OCI-LY1 (cell line): ENCODE results near the gene SAMD9L.
"Not testable (repeated sequence)": the region's sequence is repeated elsewhere in the genome, so short reads cannot be mapped to it uniquely, and the experiment has no call there.

Experiments used
- H2AFZ ChIP-seq: fragments of 200-600 bp; sonication (generic), shearing (Covaris generic); 2 replicates; pipeline ENCODE4 v1.6.0; 2014; ENCODE audit warnings: antibody characterized with exemption, mild to moderate bottlenecking, low read length
- H3F3A ChIP-seq: fragments of 200-600 bp; sonication (generic), shearing (Covaris generic); 2 replicates; pipeline ENCODE4 v1.6.0; 2014; ENCODE audit warnings: mild to moderate bottlenecking, antibody characterized with exemption, low read length, moderate library complexity; ENCODE audit not compliant: insufficient read depth
- H3K27ac ChIP-seq: fragments of 200-600 bp; sonication (generic); 2 replicates; pipeline ENCODE4 v1.5.1; 2014; ENCODE audit warnings: low read length, mixed run types, mild to moderate bottlenecking, low read depth; ENCODE audit not compliant: poor library complexity, severe bottlenecking
- H3K27me3 ChIP-seq: fragments of 200-600 bp; sonication (generic); 2 replicates; pipeline ENCODE4 v1.6.0; 2014; ENCODE audit warnings: antibody characterized with exemption, mild to moderate bottlenecking, low read length, moderate library complexity; ENCODE audit not compliant: insufficient read depth
- H3K36me3 ChIP-seq: fragments of 200-600 bp; sonication (generic); 2 replicates; pipeline ENCODE4 v1.6.1; 2014; ENCODE audit warnings: mild to moderate bottlenecking, antibody characterized with exemption, low read length, moderate library complexity, mixed read lengths; ENCODE audit not compliant: insufficient read depth
- H3K4me1 ChIP-seq: fragments of 200-600 bp; sonication (generic); 2 replicates; pipeline ENCODE4 v1.5.1; 2014; ENCODE audit warnings: mild to moderate bottlenecking, low read length, moderate library complexity; ENCODE audit not compliant: insufficient read depth, severe bottlenecking
- H3K4me2 ChIP-seq: fragments of 200-600 bp; sonication (generic), shearing (Covaris generic); 2 replicates; pipeline ENCODE4 v1.6.1; 2014; ENCODE audit warnings: low read length
- H3K4me3 ChIP-seq: fragments of 200-600 bp; sonication (generic); 2 replicates; pipeline ENCODE4 v1.5.1; 2014; ENCODE audit warnings: low read length, low read depth, mild to moderate bottlenecking, mixed read lengths; ENCODE audit not compliant: poor library complexity, severe bottlenecking
- H3K79me2 ChIP-seq: fragments of 200-600 bp; shearing (Covaris generic); 2 replicates; pipeline ENCODE4 v1.6.1; 2016; ENCODE audit warnings: mixed run types, low read length, mixed read lengths; ENCODE audit not compliant: insufficient read depth
- H3K9ac ChIP-seq: fragments of 200-600 bp; sonication (generic), shearing (Covaris generic); 2 replicates; pipeline ENCODE4 v1.6.1; 2014; ENCODE audit warnings: mild to moderate bottlenecking, low read length, mixed read lengths
- H3K9me2 ChIP-seq: fragments of 200-600 bp; sonication (generic), shearing (Covaris generic); 2 replicates; pipeline ENCODE4 v1.6.1; 2014; ENCODE audit warnings: low read depth, mild to moderate bottlenecking, low read length, mixed read lengths
- H3K9me3 ChIP-seq: fragments of 200-600 bp; shearing (Covaris generic); 2 replicates; pipeline ENCODE4 v1.6.1; 2014; ENCODE audit warnings: low read length, mixed read lengths
- H4K20me1 ChIP-seq: fragments of 200-600 bp; sonication (generic), shearing (Covaris generic); 2 replicates; pipeline ENCODE4 v1.6.0; 2016; ENCODE audit warnings: mild to moderate bottlenecking, low read length; ENCODE audit not compliant: insufficient read depth
- EZH2 ChIP-seq: fragments of 200-600 bp; sonication (generic), shearing (Covaris generic); IDR thresholded peaks from 2 replicates; pipeline ENCODE4 v1.8.0; 2017; ENCODE audit warnings: borderline replicate concordance, mixed run types, mild to moderate bottlenecking, antibody characterized with exemption, low read length, moderate library complexity, mixed read lengths
- TF ChIP-seq, protein P1 (sequence below): fragments of 200-600 bp; sonication (generic), shearing (Covaris generic); IDR thresholded peaks from 2 replicates; pipeline ENCODE4 v1.5.1; 2017; ENCODE audit warnings: mild to moderate bottlenecking, antibody characterized with exemption, low read length, moderate library complexity, mixed read lengths

Gene SAMD9L

DNA sequence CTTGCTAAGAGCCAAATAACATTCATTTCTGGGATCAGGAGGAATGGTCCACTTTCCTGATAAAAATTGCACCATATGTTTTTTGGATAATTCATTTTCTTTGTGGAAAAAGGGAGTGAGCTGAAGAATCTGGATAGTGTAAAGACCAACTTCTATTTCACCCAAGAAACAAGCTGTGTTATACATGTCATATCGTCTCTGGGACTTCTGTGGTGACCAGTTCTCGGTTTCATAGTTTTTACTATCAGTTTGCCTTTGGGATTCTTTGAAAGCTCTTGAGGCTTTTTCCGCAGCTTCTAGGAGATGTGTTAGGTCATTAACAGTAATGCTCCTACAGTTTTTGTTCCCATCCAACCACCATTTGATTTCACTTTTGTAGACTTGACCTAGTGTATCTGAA lies 16.0 kb downstream of the SAMD9L start:
- Histone ChIP-seq H3K79me2 (no peaks in the 10 kb centered on the region), H3K9ac (no peak overlapping the region), H3K4me1 (no peaks in the 10 kb centered on the region), H3K9me3 (peaks cover 25% of the 10 kb centered on the region), H3F3A (no peaks in the 10 kb centered on the region), H4K20me1 (no peaks in the 10 kb centered on the region), H2AFZ (no peak overlapping the region), H3K36me3 (peaks cover 3% of the 10 kb centered on the region; the same call in 1 of the 2 replicates), H3K4me3 (no peak overlapping the region), H3K4me2 (no peak overlapping the region), H3K9me2 (no peaks in the 10 kb centered on the region), H3K27me3 (no peaks in the 10 kb centered on the region), H3K27ac (no peak overlapping the region)
- TF ChIP-seq, protein P1, sequence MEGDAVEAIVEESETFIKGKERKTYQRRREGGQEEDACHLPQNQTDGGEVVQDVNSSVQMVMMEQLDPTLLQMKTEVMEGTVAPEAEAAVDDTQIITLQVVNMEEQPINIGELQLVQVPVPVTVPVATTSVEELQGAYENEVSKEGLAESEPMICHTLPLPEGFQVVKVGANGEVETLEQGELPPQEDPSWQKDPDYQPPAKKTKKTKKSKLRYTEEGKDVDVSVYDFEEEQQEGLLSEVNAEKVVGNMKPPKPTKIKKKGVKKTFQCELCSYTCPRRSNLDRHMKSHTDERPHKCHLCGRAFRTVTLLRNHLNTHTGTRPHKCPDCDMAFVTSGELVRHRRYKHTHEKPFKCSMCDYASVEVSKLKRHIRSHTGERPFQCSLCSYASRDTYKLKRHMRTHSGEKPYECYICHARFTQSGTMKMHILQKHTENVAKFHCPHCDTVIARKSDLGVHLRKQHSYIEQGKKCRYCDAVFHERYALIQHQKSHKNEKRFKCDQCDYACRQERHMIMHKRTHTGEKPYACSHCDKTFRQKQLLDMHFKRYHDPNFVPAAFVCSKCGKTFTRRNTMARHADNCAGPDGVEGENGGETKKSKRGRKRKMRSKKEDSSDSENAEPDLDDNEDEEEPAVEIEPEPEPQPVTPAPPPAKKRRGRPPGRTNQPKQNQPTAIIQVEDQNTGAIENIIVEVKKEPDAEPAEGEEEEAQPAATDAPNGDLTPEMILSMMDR = no peak
- no peak for TF ChIP-seq EZH2

- not testable (repeated sequence) for H3K9me2 ChIP-seq, H3F3A ChIP-seq, H2AFZ ChIP-seq, H3K27ac ChIP-seq, H4K20me1 ChIP-seq, H3K36me3 ChIP-seq, H3K27me3 ChIP-seq, H3K9ac ChIP-seq, H3K9me3 ChIP-seq, H3K4me1 ChIP-seq, H3K4me2 ChIP-seq, H3K4me3 ChIP-seq, H3K79me2 ChIP-seq
These were observed 21.2 kb downstream of the SAMD9L start for GRCh38 chr7:93126954-93127353.

- not testable (repeated sequence) for H3K27me3 ChIP-seq, H3K36me3 ChIP-seq, H3K4me3 ChIP-seq, H3K4me1 ChIP-seq, H3K79me2 ChIP-seq, H3K9ac ChIP-seq, H4K20me1 ChIP-seq, H3K9me3 ChIP-seq, H3K9me2 ChIP-seq, H3K27ac ChIP-seq, H3K4me2 ChIP-seq, H2AFZ ChIP-seq, H3F3A ChIP-seq
These were observed 24.7 kb downstream of the SAMD9L start for GRCh38 chr7:93123532-93123931.

GRCh38 chr7:93120592-93121549 lies 27.3 kb downstream of the SAMD9L start:
- H3K9me2 ChIP-seq = no peaks in the 10 kb centered on the region
- H3K4me1 ChIP-seq = peaks cover 25% of the 10 kb centered on the region
- no peak overlapping the region for H3K4me3 ChIP-seq
- H3K9me3 ChIP-seq = 0 out of 2 replicates have a peak, but pooled peaks cover 3% of the 10 kb centered on the region
- H3K36me3 ChIP-seq = no peaks in the 10 kb centered on the region
- no peak overlapping the region for H3K9ac ChIP-seq
- no peak overlapping the region for H3K4me2 ChIP-seq
- no peaks in the 10 kb centered on the region for H4K20me1 ChIP-seq
- no peak for TF ChIP-seq EZH2
- TF ChIP-seq, protein P1 = no peak
- no peaks in the 10 kb centered on the region for H3K27me3 ChIP-seq
- H3F3A ChIP-seq = no peaks in the 10 kb centered on the region
- H3K79me2 ChIP-seq = peaks cover 13% of the 10 kb centered on the region; the same call in 1 of the 2 replicates
- no peak overlapping the region for H2AFZ ChIP-seq
- no peak overlapping the region for H3K27ac ChIP-seq
